ENCODE data around the gene OPCML. TPM values are rescaled to one million over a fixed set of nuclear protein-coding genes. Genes with fewer than 3 reads are reported as not detected.

OPCML gene
- total RNA-seq, 1 experiment from 2014 or later: not detected

DNA sequence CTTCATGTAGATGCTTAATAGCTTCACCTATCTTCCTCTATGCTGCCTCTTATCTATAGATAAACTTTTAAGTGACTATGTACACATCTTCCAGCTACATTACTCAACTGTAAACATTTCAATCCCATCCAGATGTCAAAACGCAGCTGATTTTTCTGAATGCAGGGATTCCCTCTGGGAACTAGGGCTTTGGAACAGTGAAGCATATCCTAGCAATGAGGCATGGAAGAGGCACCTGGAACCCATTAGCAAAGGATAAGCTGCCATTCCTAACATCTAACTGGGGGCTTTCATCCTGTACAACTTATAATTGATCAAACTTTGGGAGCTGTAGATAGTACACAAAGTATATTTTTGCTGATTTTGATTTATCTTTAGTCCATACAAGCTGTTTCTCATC, 40.8 kb upstream of the OPCML start:
- Histone ChIP-seq H3K27ac (ENCODE audit: low read length) (no peak overlapping the region), H4K20me1 (ENCODE audit: low read length) (no peaks in the 10 kb centered on the region), H3K4me2 (ENCODE audit: low read length) (no peak overlapping the region), H3F3A (ENCODE audit: low read length, unreplicated experiment) (no peaks in the 10 kb centered on the region), H3K9me2 (replicated peaks; ENCODE audit: low read length) (no peaks in the 10 kb centered on the region), H3K9me3 (ENCODE audit: low read length) (peaks cover 32% of the 10 kb centered on the region), H3K27me3 (ENCODE audit: low read length) (no peaks in the 10 kb centered on the region), H3K4me3 (ENCODE audit: low read length) (no peak overlapping the region), H3K4me1 (ENCODE audit: insufficient read depth, low read length) (no peaks in the 10 kb centered on the region), H2AFZ (ENCODE audit: low read length) (no peak overlapping the region), H3K9ac (ENCODE audit: low read length) (no peak overlapping the region), H3K36me3 (ENCODE audit: low read depth, low read length) (no peaks in the 10 kb centered on the region), H3K79me2 (ENCODE audit: low read length) (no peaks in the 10 kb centered on the region)
- POLR2A ChIA-PET (ENCODE audit: unreplicated experiment): no interaction called here
- ATAC-seq (no peak), DNase-seq (no peak)
- intact Hi-C loops (cut with micrococcal nuclease): no loop called here
- no peak for TF ChIP-seq EZH2 (IDR thresholded peaks at IDR 0.05; ENCODE audit: low read length, unreplicated experiment)
- TF ChIP-seq EZH2phosphoT487 (IDR thresholded peaks at IDR 0.05; ENCODE audit: borderline replicate concordance, low read length): no peak
- TF ChIP-seq CTCF (conservative IDR thresholded peaks at IDR 0.05; ENCODE audit: low read depth, low read length): no peak
- BruUV-seq (replicated peaks): no TSS peak
- CTCF ChIA-PET: no interaction called here

- Histone ChIP-seq H3K4me1 (ENCODE audit: insufficient read depth, low read length) (no peaks in the 10 kb centered on the region), H3K9ac (ENCODE audit: low read length) (no peak overlapping the region), H3K4me3 (ENCODE audit: low read length) (no peak overlapping the region), H3K9me2 (replicated peaks; ENCODE audit: low read length) (no peaks in the 10 kb centered on the region), H3K79me2 (ENCODE audit: low read length) (no peaks in the 10 kb centered on the region), H3K4me2 (ENCODE audit: low read length) (no peak overlapping the region), H3K36me3 (ENCODE audit: low read depth, low read length) (no peaks in the 10 kb centered on the region), H3K27ac (ENCODE audit: low read length) (no peak overlapping the region), H3K27me3 (ENCODE audit: low read length) (no peaks in the 10 kb centered on the region), H3K9me3 (ENCODE audit: low read length) (peaks cover 50% of the 10 kb centered on the region), H2AFZ (ENCODE audit: low read length) (no peak overlapping the region), H3F3A (ENCODE audit: low read length, unreplicated experiment) (no peaks in the 10 kb centered on the region), H4K20me1 (ENCODE audit: low read length) (no peaks in the 10 kb centered on the region)
- intact Hi-C loops (cut with micrococcal nuclease): no loop called here
- no TSS peak for BruUV-seq (replicated peaks)
- POLR2A ChIA-PET (ENCODE audit: unreplicated experiment): no interaction called here
- CTCF ChIA-PET: no interaction called here
- DNase-seq (no peak), ATAC-seq (no peak)
- TF ChIP-seq CTCF (conservative IDR thresholded peaks at IDR 0.05; ENCODE audit: low read depth, low read length) (no peak), EZH2 (IDR thresholded peaks at IDR 0.05; ENCODE audit: low read length, unreplicated experiment) (no peak), EZH2phosphoT487 (IDR thresholded peaks at IDR 0.05; ENCODE audit: borderline replicate concordance, low read length) (no peak)
Measured at GRCh38 chr11:133570376-133570775, 38.1 kb upstream of the OPCML start.

DNA sequence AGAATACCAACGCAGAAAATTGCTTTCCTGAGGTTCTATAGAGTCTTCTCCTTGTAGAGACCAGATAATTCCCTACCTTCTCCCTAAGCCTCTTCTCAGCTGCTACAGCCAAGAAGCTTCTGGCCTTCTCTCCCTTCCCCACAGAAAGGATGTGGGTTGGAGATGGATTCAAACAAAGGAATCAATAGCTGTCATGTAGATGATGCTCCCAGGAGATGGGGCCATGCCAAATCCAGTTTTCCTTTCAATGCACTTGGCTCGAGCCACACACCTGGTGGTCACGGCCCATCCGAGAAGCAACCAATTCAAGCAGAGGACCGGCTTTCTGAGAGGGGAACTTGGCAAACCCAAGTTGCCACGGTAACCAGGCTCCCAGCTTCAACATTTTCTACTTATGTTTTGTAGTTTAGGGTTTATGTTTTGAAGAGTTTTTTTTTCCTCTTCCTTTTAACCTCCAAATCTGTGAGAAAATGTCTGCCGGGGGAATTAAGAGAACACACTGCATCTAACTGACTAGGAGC, 31.3 kb upstream of the OPCML start:
- H3K9ac ChIP-seq (ENCODE audit: low read length): no peak overlapping the region
- ChIA-PET CTCF (no interaction called here), POLR2A (ENCODE audit: unreplicated experiment) (no interaction called here)
- BruUV-seq (replicated peaks): no TSS peak
- ATAC-seq (no peak), DNase-seq (no peak)
- peaks cover 52% of the 10 kb centered on the region for H3K9me3 ChIP-seq (ENCODE audit: low read length)
- H3K27me3 ChIP-seq (ENCODE audit: low read length): no peaks in the 10 kb centered on the region
- no peaks in the 10 kb centered on the region for H3K4me1 ChIP-seq (ENCODE audit: insufficient read depth, low read length)
- no peak for TF ChIP-seq CTCF (conservative IDR thresholded peaks at IDR 0.05; ENCODE audit: low read depth, low read length)
- TF ChIP-seq EZH2phosphoT487 (IDR thresholded peaks at IDR 0.05; ENCODE audit: borderline replicate concordance, low read length): no peak
- no peak for TF ChIP-seq EZH2 (IDR thresholded peaks at IDR 0.05; ENCODE audit: low read length, unreplicated experiment)
- H3K27ac ChIP-seq (ENCODE audit: low read length): no peak overlapping the region
- no peak overlapping the region for H3K4me2 ChIP-seq (ENCODE audit: low read length)
- H3F3A ChIP-seq (ENCODE audit: low read length, unreplicated experiment): no peaks in the 10 kb centered on the region
- H3K4me3 ChIP-seq (ENCODE audit: low read length): no peak overlapping the region
- no peaks in the 10 kb centered on the region for H3K79me2 ChIP-seq (ENCODE audit: low read length)
- no peaks in the 10 kb centered on the region for H3K9me2 ChIP-seq (replicated peaks; ENCODE audit: low read length)
- intact Hi-C loops (cut with micrococcal nuclease): no loop called here
- H4K20me1 ChIP-seq (ENCODE audit: low read length): no peaks in the 10 kb centered on the region
- H3K36me3 ChIP-seq (ENCODE audit: low read depth, low read length): no peaks in the 10 kb centered on the region
- no peak overlapping the region for H2AFZ ChIP-seq (ENCODE audit: low read length)

Data from PC-3 (cell line).